Ramos (cell line): ENCODE measurements around the gene MPHOSPH10.
"Not testable (repeated sequence)": the region's sequence is repeated elsewhere in the genome, so short reads cannot be mapped to it uniquely, and the experiment has no call there.

Source experiments
- in situ Hi-C: fragments of 300-500 bp; cut with MboI; formaldehyde crosslinking; loops from one replicate; pipeline ENCODE4 v1.14.3; 2022; ENCODE audit warnings: low sequenced_read_pairs; ENCODE audit not compliant: unreplicated experiment

The MPHOSPH10 gene

DNA sequence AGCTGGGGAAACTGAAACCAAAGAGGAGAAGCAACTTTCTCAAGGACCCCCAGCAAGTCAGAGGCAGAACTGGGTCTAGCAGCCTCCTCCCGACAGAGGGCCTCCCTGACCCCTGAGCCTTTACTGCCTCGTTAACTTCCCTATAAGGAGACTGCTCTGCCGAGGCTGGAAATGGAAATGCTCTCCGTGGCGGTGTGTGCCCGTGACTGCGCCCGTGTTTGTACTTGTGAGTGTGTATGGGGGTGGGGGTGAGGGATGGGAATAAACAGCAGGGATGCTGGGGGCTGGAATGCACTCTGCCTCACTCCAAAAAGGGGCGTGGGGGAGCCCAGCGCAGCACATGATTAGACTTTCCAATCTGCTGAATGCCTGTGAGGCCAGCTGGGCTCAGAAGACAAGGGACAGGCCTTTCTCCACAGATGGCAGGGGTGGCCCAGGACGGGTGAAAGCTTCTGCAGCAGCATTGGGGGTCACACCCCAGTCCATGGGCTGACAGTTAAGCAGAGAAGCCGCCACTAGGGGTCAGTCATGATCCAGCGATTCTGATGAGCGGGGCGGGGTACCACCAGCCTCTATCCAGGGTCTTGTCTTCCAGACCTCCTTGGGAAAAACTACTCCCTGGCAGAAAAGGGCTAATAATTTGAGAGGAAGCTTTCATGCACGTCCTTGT, 26.8 kb downstream of the MPHOSPH10 start:
- in situ Hi-C loops: loop anchor here (5.0 to 10.0 kb wide), 2 partner anchors 132 to 350 kb away; no protein-coding TSS in a partner anchor

DNA sequence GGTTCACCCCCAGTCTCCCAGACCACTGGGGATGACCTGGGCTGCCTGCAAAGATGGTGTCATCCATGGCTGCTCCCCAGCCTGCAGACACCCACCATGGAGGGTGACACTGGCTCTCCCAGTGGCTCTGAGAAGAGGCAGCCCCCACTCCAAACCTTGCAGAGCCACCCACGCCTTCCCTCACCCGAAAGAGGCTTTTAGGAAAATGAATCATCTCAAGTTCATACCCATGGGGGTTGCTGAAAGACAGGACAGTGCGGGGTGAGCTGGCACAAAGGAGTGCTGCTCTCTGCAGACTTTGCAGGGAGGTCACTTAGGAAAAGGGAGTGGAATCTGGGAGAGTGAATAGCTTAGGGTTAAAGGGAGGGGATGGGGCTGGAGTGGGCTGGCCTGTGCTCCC, 36.4 kb downstream of the MPHOSPH10 start:
- in situ Hi-C loops: no loop called here

DNA sequence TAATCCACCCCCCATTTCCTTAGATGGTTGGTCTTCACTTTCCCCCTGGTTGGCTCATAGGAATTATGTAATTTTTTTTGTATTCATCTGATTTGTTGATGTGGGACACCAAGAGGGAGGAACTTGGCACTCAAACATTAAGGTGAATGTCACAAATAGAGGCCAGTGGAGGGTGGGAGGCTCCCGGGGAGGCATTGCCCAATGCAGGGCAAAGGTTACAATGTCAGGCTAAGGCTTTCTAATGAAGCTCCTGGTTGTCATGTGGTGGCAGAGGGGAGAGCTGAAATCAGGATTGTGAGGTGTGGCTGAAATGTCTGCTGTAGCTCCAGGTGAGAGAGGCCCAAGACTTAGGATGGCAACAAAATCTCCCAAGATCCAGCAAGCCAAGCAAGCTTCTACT, 42.7 kb downstream of the MPHOSPH10 start:
- in situ Hi-C loops: no loop called here

DNA sequence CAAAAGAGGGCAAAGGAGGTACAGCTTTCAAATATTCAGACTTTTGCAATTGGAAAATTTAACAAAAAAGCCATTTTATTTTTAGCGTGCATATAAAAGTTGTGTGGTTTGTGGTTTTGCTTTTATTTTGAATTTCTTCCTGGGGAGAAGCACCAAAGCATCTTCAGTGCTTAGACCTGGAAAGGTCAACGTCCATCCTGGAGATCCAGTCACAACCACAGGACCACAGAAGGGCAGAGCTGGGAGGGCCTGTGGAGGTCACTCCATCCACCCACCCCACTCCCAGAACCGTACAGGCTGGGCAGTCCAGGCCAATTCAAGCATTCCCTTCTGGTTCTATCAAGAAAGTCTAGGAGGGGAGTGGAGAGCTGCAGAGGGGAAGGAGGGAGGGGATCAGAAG, 43.8 kb downstream of the MPHOSPH10 start:
- in situ Hi-C loops: no loop called here

DNA sequence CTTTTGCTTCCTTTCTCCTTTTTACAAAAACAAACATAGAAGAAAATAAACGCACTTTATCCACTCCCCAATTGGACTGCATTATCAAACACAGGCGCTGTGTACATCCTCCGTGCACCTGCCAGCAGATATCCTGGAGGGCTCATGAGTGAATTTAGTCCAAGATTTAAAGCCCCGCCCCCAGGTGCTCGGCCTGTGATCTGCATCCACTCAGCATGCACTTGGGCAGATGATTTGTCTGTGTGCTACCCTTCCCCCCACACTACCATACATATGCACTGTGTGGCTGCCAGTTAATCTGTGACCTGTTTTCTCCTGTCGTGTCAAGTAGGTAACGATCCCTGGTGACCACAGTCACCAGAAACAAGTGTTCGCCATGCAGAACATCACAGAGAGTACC, 48.4 kb downstream of the MPHOSPH10 start:
- in situ Hi-C loops: not testable (repeated sequence)

DNA sequence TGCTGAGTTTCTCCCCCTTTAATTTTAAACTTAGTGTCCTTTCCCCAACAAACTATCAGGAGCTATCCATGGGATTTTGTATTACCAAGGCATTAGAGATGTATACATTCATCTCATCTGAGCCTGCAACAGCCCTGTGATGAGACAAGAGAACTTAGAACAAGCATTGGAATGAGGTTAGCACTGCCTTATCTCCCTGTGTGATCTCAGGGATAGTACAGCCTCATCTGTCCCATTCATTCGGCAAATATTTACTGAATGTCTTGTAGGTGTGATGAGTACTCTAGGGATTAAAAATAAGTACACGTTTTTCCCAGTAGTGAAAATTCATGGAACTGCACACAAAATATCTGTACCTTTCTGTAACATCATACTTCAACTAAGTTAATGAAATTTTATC, 50.9 kb downstream of the MPHOSPH10 start:
- in situ Hi-C loops: no loop called here

DNA sequence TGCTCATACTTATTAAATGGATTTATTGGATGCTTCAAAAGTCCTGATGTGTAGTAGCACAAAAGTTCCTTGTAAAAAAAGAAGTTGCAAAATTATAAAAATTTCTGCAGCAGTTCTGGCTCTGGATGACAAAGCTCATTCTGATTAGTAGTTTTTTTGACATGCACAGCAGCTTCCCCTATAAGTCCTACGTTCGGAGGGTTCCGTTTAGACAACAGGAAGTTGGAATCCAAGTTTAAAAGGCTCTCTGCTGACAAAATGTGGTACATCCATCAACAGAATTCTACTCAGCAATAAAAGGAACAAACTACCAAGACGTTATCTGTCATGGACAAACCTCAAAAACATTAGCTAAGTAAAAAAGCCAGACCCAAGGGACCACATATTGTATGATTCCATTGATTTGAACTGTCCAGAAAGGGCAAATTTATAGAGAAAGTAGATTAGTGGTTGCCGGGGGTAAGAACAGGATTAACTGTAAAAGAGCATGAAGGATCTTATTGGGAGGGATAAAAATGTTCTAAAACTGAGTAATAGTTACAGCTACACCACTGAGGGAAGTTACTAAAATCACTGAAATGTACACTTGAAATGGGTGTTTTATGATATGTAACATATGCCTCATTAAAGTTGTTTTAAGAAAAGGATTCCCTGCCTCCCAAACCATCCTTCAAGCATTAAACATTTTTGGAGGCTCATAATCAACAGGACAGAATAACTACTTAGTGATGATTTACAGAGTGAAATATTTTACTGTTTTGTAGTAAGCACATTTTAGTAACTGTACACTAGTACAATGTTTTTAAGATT, 53.1 kb downstream of the MPHOSPH10 start:
- in situ Hi-C loops: not testable (repeated sequence)

DNA sequence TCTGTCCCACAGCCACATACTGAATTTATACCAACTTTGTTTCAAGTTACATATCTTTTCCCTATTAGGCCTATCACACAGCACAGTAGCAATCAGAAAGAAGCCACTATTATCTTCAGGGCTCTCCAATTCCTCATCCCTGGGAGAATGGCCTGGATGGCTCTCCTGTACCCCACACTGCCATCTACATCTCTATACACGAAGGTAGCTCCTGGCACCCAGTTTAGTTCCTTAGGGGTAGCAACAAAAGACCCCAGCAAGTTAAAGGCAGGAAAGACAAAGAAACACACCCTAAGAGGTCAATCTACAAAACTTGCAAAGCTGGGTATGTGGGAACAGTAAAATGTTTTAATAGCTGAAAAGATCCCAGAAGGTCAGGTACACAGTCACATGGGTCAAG, 56.5 kb downstream of the MPHOSPH10 start:
- in situ Hi-C loops: no loop called here

DNA sequence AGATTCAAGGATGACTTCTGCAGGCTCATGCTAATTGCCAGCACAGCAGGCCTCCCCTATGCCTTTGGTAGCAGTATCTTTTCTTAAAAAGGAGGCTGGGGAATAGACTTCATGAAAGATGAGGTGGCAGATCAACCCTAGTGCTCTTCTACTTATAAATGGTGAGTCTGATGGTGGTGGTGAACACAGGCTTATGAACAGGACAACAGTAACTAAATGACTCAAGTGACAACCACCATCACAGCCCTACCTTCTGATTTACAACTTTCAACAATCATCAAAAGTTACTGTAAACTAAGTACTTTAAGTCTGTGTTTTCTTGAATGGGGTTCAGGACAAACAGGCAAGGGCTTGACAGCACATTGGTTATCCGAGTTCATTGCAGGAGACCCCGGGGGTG, 57.2 kb downstream of the MPHOSPH10 start:
- in situ Hi-C loops: no loop called here

DNA sequence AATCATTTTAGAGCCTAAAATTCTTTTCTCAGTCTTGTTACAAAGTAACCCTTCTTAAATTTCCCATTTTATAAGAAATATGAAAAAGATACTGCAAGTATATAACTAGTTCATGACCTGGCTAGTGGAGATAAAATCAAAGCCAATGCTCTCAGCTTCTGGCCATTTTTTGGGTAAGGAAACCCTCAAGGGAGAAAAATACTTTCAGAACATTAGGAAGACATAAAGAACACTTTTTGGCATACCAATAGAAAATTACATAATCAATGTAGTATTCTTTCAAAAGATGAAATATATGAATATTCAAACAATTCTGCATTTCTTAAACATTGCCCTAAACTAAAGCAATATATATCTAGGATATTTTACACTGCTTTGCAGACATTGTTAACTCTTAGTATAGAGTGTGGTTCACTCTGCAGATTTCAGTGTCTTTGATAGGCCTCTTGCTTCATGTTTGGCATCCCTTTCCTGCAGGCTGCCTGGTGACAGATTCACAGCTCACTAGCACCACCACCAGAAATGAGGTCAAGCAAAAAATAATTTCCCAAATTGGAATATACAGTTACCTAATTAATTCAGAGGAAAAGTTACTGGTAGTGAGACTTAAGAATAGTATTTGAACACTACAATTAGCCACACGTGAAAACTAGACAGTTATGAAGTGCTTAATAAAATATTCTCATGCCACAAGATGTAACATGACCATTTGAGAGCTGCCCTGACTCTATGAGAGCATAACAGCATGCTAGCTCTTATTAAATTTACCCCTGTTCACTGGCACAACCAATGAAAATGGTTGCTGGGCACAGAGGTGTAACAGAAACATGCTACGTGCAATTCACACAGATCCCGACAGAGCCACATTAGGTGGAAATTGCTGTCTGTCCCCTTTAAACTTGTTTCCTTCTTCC, 60.5 kb downstream of the MPHOSPH10 start:
- in situ Hi-C loops: no loop called here

DNA sequence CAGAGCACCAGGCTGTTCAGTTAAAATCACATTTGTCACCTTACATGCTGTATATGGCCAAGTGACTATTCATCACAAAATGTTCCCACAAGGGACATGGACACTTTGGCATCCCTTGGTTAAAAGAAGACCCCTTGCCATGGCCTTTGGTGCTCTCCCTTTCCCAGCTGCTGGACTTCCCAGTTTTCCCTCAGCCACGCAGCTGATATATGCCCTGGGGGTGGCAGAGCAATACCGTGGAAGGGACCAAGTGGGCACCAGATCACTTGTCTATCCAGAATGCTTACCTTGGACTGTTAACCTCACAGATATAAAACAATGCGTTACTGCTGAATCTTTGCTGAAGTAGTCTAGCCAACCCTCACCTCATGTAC, 61.1 kb downstream of the MPHOSPH10 start:
- in situ Hi-C loops: no loop called here
